Mucosa of descending colon (tissue), 3 donors: ENCODE data around the gene CHAC1. TPM values are rescaled to one million over a fixed set of nuclear protein-coding genes. Genes with fewer than 3 reads are reported as not detected.

Experiments used
- ATAC-seq: fragments of 200-7000 bp; cut with Tn5 transposase; one replicate; pipeline ENCODE4 v1.9.1; 2020; ENCODE audit warnings: mild to moderate bottlenecking, moderate library complexity
- DNase-seq, 3 donors: peaks; one replicate each; pipeline ENCODE4 v3.0.0-alpha.2; 2020
- H3K36me3 ChIP-seq: fragments of 200-600 bp; one replicate; pipeline ENCODE4 v1.8.0; 2021; ENCODE audit warnings: low read depth, mild to moderate bottlenecking
- H3K4me1 ChIP-seq: fragments of 200-600 bp; one replicate; pipeline ENCODE4 v1.8.0; 2021; ENCODE audit warnings: low read depth, mild to moderate bottlenecking
- H3K4me3 ChIP-seq: fragments of 200-600 bp; one replicate; pipeline ENCODE4 v1.8.0; 2021; ENCODE audit warnings: mild to moderate bottlenecking
- H3K9me3 ChIP-seq: fragments of 200-600 bp; one replicate; pipeline ENCODE4 v1.8.0; 2021; ENCODE audit warnings: mild to moderate bottlenecking
- CTCF ChIP-seq: fragments of 200-600 bp; IDR thresholded peaks from one replicate; pipeline ENCODE4 v1.8.0; 2022; ENCODE audit warnings: antibody characterized with exemption, mild to moderate bottlenecking
- intact Hi-C, 2 donors: fragments of 100-400 bp; cut with DNase I in 1 of 2; cut with micrococcal nuclease in 1 of 2; formaldehyde crosslinking; loops; one replicate each; pipeline versions ENCODE4 v1.11.0 to v1.11.1; 2022; cut with DNase I, micrococcal nuclease
- total RNA-seq, 3 donors: library from RNA; stranded (reverse); fragmentation: NEBNext Ultra II Directional in 2 of 3; extraction: Animal tissue kit (Norgen Biotek cat#: 25700) in 2 of 3; gene quantifications; one replicate each; pipeline versions ENCODE4 v1.2.1 to v1.2.4, GENCODE V29; 2021 to 2023
- donor health status: DM: no; HTN: no; CAD: no; lungs with moderate emphysema.
- donor health status: DM: no; HTN: no; CAD: no.
- donor health status: DM: no; HTN: yes; CAD: no.

The CHAC1 gene
- total RNA-seq, 3 donors from 2014 or later, result 0.69 to 3.1 (median 2.6) TPM

GRCh38 chr15:40936709-40937666 lies 16.3 kb upstream of the CHAC1 start:
- Histone ChIP-seq H3K4me3 (no peak overlapping the region), H3K4me1 (peaks cover 3% of the 10 kb centered on the region), H3K36me3 (no peaks in the 10 kb centered on the region), H3K9me3 (no peaks in the 10 kb centered on the region)
- no peak for DNase-seq
- no peak for ATAC-seq
- TF ChIP-seq CTCF, result no peak
- intact Hi-C loops, result no loop called here

GRCh38 chr15:40937762-40938535 lies 15.3 kb upstream of the CHAC1 start:
- no peak for TF ChIP-seq CTCF
- Histone ChIP-seq H3K36me3 (no peaks in the 10 kb centered on the region), H3K4me3 (no peak overlapping the region), H3K9me3 (no peaks in the 10 kb centered on the region), H3K4me1 (peaks cover 12% of the 10 kb centered on the region)
- ATAC-seq, result peak; percentile 9
- no peak for DNase-seq
- intact Hi-C loops, result no loop called here

- TF ChIP-seq CTCF, result no peak
- peaks cover 12% of the 10 kb centered on the region for H3K4me1 ChIP-seq
- H3K4me3 ChIP-seq, result no peak overlapping the region
- H3K36me3 ChIP-seq, result no peaks in the 10 kb centered on the region
- no peak for ATAC-seq
- no peaks in the 10 kb centered on the region for H3K9me3 ChIP-seq
- DNase-seq, result no peak
- intact Hi-C loops, result no loop called here
These were observed 14.8 kb upstream of the CHAC1 start for GRCh38 chr15:40938536-40938870.

- ATAC-seq (no peak), DNase-seq (no peak)
- H3K9me3 ChIP-seq, result no peaks in the 10 kb centered on the region
- no peak overlapping the region for H3K4me3 ChIP-seq
- H3K4me1 ChIP-seq, result peaks cover 9% of the 10 kb centered on the region
- TF ChIP-seq CTCF, result no peak
- intact Hi-C loops, result loop anchor here in 1 of 2 donors (10.0 kb wide), 1 partner anchor 74 kb away; no protein-coding TSS in a partner anchor
- H3K36me3 ChIP-seq, result no peaks in the 10 kb centered on the region
These were observed 12.9 kb upstream of the CHAC1 start for GRCh38 chr15:40940296-40940801.

GRCh38 chr15:40941068-40941527 lies 12.2 kb upstream of the CHAC1 start:
- intact Hi-C loops, result loop anchor here in 1 of 2 donors (10.0 kb wide), 1 partner anchor 74 kb away; no protein-coding TSS in a partner anchor
- DNase-seq (no peak), ATAC-seq (peak; percentile 1)
- H3K9me3 ChIP-seq, result no peaks in the 10 kb centered on the region
- H3K4me3 ChIP-seq, result no peak overlapping the region
- no peaks in the 10 kb centered on the region for H3K36me3 ChIP-seq
- peaks cover 9% of the 10 kb centered on the region for H3K4me1 ChIP-seq
- no peak for TF ChIP-seq CTCF
